NT2/D1 (cell line): ENCODE measurements around the gene FARS2.

Experiments
- DNase-seq: peaks from one replicate; pipeline ENCODE4 v3.0.0-alpha.2; 2011; ENCODE audit warnings: low read depth, low spot score
- H3K27me3 ChIP-seq: 2 replicates; pipeline ENCODE4 v1.6.0; 2011; ENCODE audit warnings: mild to moderate bottlenecking; ENCODE audit not compliant: insufficient read length, insufficient read depth
- H3K36me3 ChIP-seq: 2 replicates; pipeline ENCODE4 v1.6.1; 2011; ENCODE audit warnings: mild to moderate bottlenecking, low read length, mixed read lengths; ENCODE audit not compliant: insufficient read depth, insufficient read length
- H3K4me1 ChIP-seq: 2 replicates; pipeline ENCODE4 v1.5.1; 2011; ENCODE audit not compliant: insufficient read depth, insufficient read length
- H3K4me3 ChIP-seq: 2 replicates; pipeline ENCODE4 v1.5.1; 2011; ENCODE audit warnings: low read depth; ENCODE audit not compliant: insufficient read length
- H3K9ac ChIP-seq: 2 replicates; pipeline ENCODE4 v1.6.0; 2011; ENCODE audit warnings: low read depth; ENCODE audit not compliant: insufficient read length
- H3K9me3 ChIP-seq: 2 replicates; pipeline ENCODE4 v1.5.1; 2011; ENCODE audit warnings: mild to moderate bottlenecking, low read length; ENCODE audit not compliant: insufficient read depth
- SUZ12 ChIP-seq: IDR thresholded peaks from 2 replicates; pipeline ENCODE4 v1.6.1; 2011; ENCODE audit not compliant: insufficient read length, insufficient read depth; ENCODE audit errors: extremely low read depth
- YY1 ChIP-seq: IDR thresholded peaks from 2 replicates; pipeline ENCODE4 v1.6.1; 2011; ENCODE audit not compliant: insufficient read length, insufficient read depth
- ZNF274 ChIP-seq: IDR thresholded peaks from 2 replicates; pipeline ENCODE4 v1.6.1; 2011; ENCODE audit warnings: mild to moderate bottlenecking, low read depth, low read length

Gene FARS2

DNA sequence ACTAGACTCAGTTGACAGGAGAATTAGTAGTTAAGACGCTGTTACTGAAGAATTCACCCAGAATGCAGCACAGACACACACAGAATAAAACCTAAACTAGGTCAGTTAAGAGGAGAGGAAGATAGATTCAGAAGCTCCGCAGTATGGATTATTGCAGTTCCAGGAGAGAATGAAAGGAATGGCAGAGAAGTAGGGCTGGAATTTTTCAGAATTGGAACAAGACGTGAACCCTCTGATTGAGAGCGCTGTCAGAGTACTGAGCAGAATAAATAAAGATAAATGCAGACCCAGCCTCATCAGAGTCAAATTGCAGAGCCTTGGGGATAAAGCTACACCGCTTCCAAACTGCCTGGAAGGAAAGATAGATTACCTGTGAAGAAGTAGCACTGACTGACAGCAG is 344.6 kb downstream of the FARS2 start:
- Histone ChIP-seq H3K9ac (no peak overlapping the region), H3K36me3 (no peaks in the 10 kb centered on the region)

DNA sequence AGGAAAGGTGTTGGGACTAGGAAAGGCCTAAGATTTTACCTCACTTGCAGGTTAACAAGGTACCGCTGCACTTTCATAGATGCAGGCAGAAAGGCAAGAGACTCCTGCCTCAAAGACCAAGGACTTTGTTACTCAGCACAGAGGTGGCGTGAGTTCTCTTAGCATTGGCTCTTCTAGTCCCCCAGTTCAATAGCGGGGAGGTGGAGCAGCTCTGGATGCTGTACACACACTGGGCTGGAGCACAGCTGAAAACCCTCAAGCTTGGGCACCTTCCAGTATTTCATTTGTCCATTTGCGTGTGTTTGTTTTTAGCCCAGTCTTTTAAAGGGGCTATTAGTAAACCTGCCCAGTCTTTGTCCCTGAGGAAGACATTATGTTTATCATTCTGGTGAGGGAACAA is 345.2 kb downstream of the FARS2 start:
- no peaks in the 10 kb centered on the region for H3K27me3 ChIP-seq
- H3K4me1 ChIP-seq, result no peaks in the 10 kb centered on the region
- H3K9ac ChIP-seq, result no peak overlapping the region
- H3K4me3 ChIP-seq, result no peak overlapping the region
- TF ChIP-seq ZNF274 (no peak), YY1 (no peak), SUZ12 (no peak)
- no peak for DNase-seq
- H3K36me3 ChIP-seq, result no peaks in the 10 kb centered on the region
- no peaks in the 10 kb centered on the region for H3K9me3 ChIP-seq

More for the DNA sequence above, 344.6 kb downstream of the FARS2 start:
- TF ChIP-seq YY1 (no peak), SUZ12 (no peak), ZNF274 (no peak)
- no peak for DNase-seq
- Histone ChIP-seq H3K4me1 (no peaks in the 10 kb centered on the region), H3K4me3 (no peak overlapping the region), H3K9me3 (no peaks in the 10 kb centered on the region), H3K27me3 (no peaks in the 10 kb centered on the region)

DNA sequence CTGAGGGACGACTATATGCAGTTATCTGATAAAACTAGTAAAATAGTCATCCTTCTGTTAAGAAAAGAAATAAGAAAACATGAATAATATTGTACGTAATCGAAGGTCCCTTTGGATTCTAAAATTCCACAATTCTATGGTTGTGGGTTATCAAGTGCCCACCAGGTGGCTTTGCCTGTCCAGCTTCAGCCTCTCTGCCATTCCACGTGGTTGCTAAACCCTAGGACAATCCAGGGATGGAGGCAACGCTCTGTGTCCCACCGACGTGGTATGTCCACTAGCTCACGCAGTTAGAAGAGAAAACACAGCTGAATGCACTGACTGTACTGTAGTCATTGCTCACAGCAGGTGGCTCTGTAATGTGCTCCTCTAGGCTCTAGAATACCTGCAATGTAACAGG is 349.3 kb downstream of the FARS2 start:
- H3K36me3 ChIP-seq, result no peaks in the 10 kb centered on the region
- H3K4me1 ChIP-seq, result no peaks in the 10 kb centered on the region
- H3K9ac ChIP-seq, result no peak overlapping the region
- no peak for TF ChIP-seq SUZ12
- no peak for DNase-seq
- H3K4me3 ChIP-seq, result no peak overlapping the region
- H3K9me3 ChIP-seq, result no peaks in the 10 kb centered on the region
- H3K27me3 ChIP-seq, result no peaks in the 10 kb centered on the region

DNA sequence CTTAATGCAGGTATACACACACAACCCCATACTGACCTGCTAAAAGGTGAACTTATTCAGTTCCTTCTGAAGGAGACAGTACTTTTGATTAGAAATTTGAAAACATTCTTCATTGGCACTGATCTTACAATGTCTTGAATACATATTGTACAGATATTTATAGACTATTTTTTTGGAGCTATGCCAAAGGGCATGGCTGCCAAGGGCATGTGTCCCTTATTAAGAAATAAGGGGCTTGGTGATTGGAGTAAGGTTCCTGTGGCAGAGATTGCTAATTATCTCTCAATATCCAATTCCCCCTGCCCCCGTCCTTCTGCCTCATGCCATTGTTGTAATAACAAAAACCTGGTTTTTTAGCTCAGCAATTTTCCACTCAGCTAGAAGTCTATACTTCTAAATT is 355.9 kb downstream of the FARS2 start:
- Histone ChIP-seq H3K36me3 (no peaks in the 10 kb centered on the region), H3K9me3 (no peaks in the 10 kb centered on the region), H3K4me1 (no peaks in the 10 kb centered on the region), H3K27me3 (no peaks in the 10 kb centered on the region), H3K9ac (no peak overlapping the region), H3K4me3 (no peak overlapping the region)
- DNase-seq, result no peak
- no peak for TF ChIP-seq SUZ12
- no peak for TF ChIP-seq ZNF274
- no peak for TF ChIP-seq YY1

DNA sequence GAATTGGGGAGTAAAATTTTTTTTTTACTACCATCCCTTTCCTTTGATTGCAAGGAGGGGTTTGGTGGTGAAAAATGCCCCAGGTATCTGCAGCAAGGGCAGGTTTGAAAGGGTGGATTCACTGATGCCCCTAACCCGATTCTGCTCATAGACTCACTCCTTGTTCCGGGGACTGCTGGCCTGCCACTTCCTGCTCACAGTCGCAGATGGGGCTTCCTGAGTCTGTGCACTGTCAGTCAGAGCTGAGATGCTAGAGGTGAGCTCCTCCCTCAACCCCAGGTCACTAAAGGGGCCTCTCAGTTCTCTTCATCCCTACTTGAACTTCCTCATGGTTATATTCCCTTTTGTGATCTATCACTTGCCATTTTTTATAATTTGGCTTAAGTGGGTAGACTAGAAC is 357.9 kb downstream of the FARS2 start:
- Histone ChIP-seq H3K27me3 (no peaks in the 10 kb centered on the region), H3K9me3 (no peaks in the 10 kb centered on the region), H3K36me3 (no peaks in the 10 kb centered on the region), H3K4me1 (no peaks in the 10 kb centered on the region), H3K9ac (no peak overlapping the region), H3K4me3 (no peak overlapping the region)
- no peak for TF ChIP-seq SUZ12
- TF ChIP-seq YY1, result no peak
- no peak for TF ChIP-seq ZNF274
- no peak for DNase-seq

DNA sequence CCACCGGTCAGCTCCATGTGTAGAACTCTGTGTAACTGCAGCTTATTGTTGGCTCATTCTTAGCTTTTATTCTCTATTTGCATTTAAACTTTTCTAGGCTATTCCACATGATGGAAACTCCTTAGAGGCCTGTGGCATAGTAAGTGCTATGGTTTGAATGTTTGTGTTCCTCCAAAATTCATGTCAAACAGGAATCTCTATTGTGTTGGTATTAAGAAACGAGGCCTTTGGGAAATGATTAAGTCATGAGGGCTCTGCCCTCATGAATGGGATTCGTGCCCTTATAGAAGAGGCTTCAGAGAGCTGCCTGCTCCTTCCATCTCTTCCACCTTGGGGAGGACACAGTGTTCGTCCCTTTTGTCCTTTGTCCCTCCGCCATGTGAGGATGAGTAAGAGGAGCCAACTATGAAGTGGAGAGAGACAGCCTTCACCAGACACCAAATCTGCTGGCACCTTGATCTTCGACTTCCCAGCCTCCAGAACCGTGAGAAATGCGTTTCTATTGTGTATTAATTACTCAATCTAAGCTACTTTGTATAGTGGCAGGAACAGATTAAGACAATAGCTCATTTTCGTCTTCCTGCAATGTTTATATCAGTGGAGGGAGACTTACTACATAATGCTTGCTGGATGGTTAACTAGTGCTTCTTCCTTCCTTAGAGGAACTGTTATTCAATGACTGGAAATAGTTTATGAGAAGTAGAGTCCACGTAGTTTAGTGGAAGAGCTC is 361.1 kb downstream of the FARS2 start:
- Histone ChIP-seq H3K4me3 (no peak overlapping the region), H3K9ac (no peak overlapping the region), H3K9me3 (no peaks in the 10 kb centered on the region), H3K4me1 (no peaks in the 10 kb centered on the region), H3K27me3 (no peaks in the 10 kb centered on the region), H3K36me3 (no peaks in the 10 kb centered on the region)
- DNase-seq, result no peak
- TF ChIP-seq SUZ12 (no peak), YY1 (no peak), ZNF274 (no peak)

DNA sequence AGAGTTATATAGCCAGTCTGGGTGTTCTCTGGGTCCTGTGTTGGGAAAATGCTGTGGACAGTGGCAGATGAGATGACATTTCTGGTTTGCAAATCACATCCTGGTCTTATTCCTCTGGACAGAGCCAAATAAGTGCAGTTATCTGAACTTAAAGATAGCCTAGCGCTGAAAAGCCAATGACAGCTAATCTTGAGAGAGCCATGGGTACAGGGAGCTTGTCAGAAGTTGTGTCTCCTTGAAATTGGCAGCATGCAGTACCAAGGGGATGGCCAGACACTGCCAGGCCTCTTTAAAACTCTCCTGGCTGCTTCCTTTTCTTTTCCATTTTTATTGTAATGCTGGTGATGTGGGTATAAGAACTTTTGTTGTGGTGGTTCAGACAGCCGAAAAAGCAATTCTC is 362.5 kb downstream of the FARS2 start:
- H3K4me3 ChIP-seq, result no peak overlapping the region
- no peak for DNase-seq
- no peaks in the 10 kb centered on the region for H3K36me3 ChIP-seq
- no peaks in the 10 kb centered on the region for H3K9me3 ChIP-seq
- H3K9ac ChIP-seq, result no peak overlapping the region
- no peaks in the 10 kb centered on the region for H3K27me3 ChIP-seq
- no peaks in the 10 kb centered on the region for H3K4me1 ChIP-seq
- TF ChIP-seq YY1 (no peak), ZNF274 (no peak), SUZ12 (no peak)
